Transverse colon (tissue), 4 donors: ENCODE measurements around the gene STK17A.

ENCODE experiments used
- POLR2A ChIP-seq: fragments of 450-650 bp; IDR thresholded peaks from one replicate; pipeline ENCODE4 v1.6.1; 2016; ENCODE audit warnings: antibody characterized with exemption, mild to moderate bottlenecking, moderate library complexity
- POLR2AphosphoS5 ChIP-seq, 3 donors: sonication (generic); formaldehyde crosslinking; IDR thresholded peaks; one replicate each; pipeline ENCODE4 v1.6.1; 2016; ENCODE audit warnings: antibody characterized with exemption in 3 of 3
- TF ChIP-seq, protein P1 (sequence below), 5 experiments: fragments of 200-600 bp in 3 of 5; fragments of 450-650 bp in 2 of 5; sonication (generic) in 3 of 5; IDR thresholded peaks; 1 replicate in 2 of 5; 2 replicates in 3 of 5; pipeline ENCODE4 v1.5.1; 2016 to 2017; ENCODE audit warnings: antibody characterized with exemption in 5 of 5, inconsistent platforms in 3 of 5, mild to moderate bottlenecking in 2 of 5, moderate library complexity in 1 of 5

- TF ChIP-seq POLR2AphosphoS5 (IDR thresholded peaks at IDR 0.05) (no peak), POLR2A (no peak)
- TF ChIP-seq, protein P1, sequence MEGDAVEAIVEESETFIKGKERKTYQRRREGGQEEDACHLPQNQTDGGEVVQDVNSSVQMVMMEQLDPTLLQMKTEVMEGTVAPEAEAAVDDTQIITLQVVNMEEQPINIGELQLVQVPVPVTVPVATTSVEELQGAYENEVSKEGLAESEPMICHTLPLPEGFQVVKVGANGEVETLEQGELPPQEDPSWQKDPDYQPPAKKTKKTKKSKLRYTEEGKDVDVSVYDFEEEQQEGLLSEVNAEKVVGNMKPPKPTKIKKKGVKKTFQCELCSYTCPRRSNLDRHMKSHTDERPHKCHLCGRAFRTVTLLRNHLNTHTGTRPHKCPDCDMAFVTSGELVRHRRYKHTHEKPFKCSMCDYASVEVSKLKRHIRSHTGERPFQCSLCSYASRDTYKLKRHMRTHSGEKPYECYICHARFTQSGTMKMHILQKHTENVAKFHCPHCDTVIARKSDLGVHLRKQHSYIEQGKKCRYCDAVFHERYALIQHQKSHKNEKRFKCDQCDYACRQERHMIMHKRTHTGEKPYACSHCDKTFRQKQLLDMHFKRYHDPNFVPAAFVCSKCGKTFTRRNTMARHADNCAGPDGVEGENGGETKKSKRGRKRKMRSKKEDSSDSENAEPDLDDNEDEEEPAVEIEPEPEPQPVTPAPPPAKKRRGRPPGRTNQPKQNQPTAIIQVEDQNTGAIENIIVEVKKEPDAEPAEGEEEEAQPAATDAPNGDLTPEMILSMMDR (IDR thresholded peaks at IDR 0.05) = no peak
Measured at GRCh38 chr7:43636093-43636492, 53.2 kb downstream of the STK17A start.
